ENCODE data around the gene KCNIP4. TPM values are rescaled to one million over a fixed set of nuclear protein-coding genes. Genes with fewer than 3 reads are reported as not detected.

Gene KCNIP4
- total RNA-seq, 4 donors from 2014 or later, result 0.19 to 0.50 (median 0.34) TPM; not detected in 1

DNA sequence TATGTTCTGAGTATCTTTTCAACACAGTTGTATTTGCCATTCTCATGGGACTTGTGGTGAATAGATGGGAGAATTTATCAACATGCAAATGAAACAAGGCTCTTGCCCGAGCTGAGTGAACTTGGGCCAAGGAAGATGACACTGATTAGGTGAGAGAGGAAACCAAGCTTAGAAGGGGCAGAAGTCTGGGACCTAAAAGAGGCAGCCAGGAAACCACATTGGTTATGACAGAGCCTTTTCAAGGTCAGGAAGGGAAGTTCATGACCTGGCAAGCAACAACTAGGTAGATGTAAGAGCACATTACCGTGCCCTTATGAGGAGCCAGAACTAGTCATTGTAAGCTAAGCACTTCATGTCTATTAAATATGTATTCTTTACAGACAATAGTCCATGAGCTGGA is 658.0 kb downstream of the KCNIP4 start:
- intact Hi-C loops (cut with DNase I), result no loop called here
- Histone ChIP-seq H3K9me3 (no peaks in the 10 kb centered on the region), H3K4me3 (no peak overlapping the region), H3K27me3 (no peaks in the 10 kb centered on the region), H3K4me1 (peaks cover 0 to 8% (median 6%) of the 10 kb centered on the region in 4 donors), H3K27ac (replicated peaks in 1 of 4) (no peak overlapping the region), H3K36me3 (no peaks in the 10 kb centered on the region)
- no peak for DNase-seq (ENCODE audit: extremely low spot score)
- 23% methylated on average over 2 of the region's 2 CpGs for WGBS
- no peak for TF ChIP-seq POLR2AphosphoS5 (IDR thresholded peaks at IDR 0.05)
- no peak for TF ChIP-seq EP300 (IDR thresholded peaks at IDR 0.05)
- TF ChIP-seq POLR2A (IDR thresholded peaks at IDR 0.05; ENCODE audit: low read depth), result no peak
- no peak for TF ChIP-seq CTCF (IDR thresholded peaks at IDR 0.05)

- TF ChIP-seq POLR2A (IDR thresholded peaks at IDR 0.05; ENCODE audit: low read depth) (no peak), EP300 (IDR thresholded peaks at IDR 0.05) (no peak), CTCF (IDR thresholded peaks at IDR 0.05) (no peak), POLR2AphosphoS5 (IDR thresholded peaks at IDR 0.05) (no peak)
- Histone ChIP-seq H3K9me3 (no peaks in the 10 kb centered on the region), H3K4me3 (no peak overlapping the region), H3K27ac (replicated peaks in 1 of 4) (no peak overlapping the region), H3K27me3 (no peaks in the 10 kb centered on the region), H3K36me3 (no peaks in the 10 kb centered on the region), H3K4me1 (no peaks in the 10 kb centered on the region)
- intact Hi-C loops (cut with DNase I), result no loop called here
- 99% methylated on average over 5 of the region's 5 CpGs for WGBS
- no peak for DNase-seq (ENCODE audit: extremely low spot score)
Measured at GRCh38 chr4:21276046-21276445, 672.5 kb downstream of the KCNIP4 start.

DNA sequence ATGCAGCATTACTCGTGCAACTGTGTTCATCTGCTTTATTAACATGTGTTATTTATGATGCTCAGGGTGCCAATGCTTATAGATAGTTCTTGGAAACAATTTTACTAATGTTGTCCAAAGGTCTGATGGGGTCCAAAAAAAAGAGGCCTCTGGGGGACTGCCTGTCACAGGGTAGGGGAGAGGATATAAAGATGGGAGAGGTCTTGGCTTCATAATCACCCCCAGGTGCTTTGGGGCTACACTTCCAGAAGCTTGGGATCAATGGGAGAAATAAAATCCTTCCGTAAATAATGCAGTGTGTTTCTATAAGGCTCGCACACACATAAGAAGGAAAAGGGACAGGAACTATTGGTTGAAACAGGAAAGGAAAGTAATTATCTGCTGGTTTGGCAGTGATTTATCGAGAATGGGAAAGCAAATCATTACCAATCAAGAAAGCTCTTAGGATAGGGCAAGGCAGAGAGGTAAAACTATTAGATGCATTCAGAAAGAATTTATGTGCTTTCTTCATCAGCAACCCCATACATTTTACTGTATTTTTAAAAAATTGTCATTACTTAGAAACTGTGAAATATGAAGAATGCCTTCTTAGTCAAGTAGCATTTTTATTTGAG is 677.0 kb downstream of the KCNIP4 start:
- WGBS, result 81% methylated on average over 4 of the region's 4 CpGs
- Histone ChIP-seq H3K4me3 (no peak overlapping the region), H3K27me3 (no peaks in the 10 kb centered on the region), H3K36me3 (no peaks in the 10 kb centered on the region), H3K4me1 (no peaks in the 10 kb centered on the region), H3K27ac (replicated peaks in 1 of 4) (no peak overlapping the region), H3K9me3 (no peaks in the 10 kb centered on the region)
- TF ChIP-seq CTCF (IDR thresholded peaks at IDR 0.05) (no peak), POLR2A (IDR thresholded peaks at IDR 0.05; ENCODE audit: low read depth) (no peak)
- intact Hi-C loops (cut with DNase I), result no loop called here
- no peak for DNase-seq (ENCODE audit: extremely low spot score)

- Histone ChIP-seq H3K27ac (replicated peaks in 1 of 4) (no peak overlapping the region), H3K9me3 (no peaks in the 10 kb centered on the region), H3K27me3 (no peaks in the 10 kb centered on the region), H3K36me3 (no peaks in the 10 kb centered on the region), H3K4me3 (no peak overlapping the region), H3K4me1 (no peaks in the 10 kb centered on the region)
- 85% methylated on average over 4 of the region's 4 CpGs for WGBS
- no peak for TF ChIP-seq EP300 (IDR thresholded peaks at IDR 0.05)
- no peak for TF ChIP-seq CTCF (IDR thresholded peaks at IDR 0.05)
- no peak for TF ChIP-seq POLR2AphosphoS5 (IDR thresholded peaks at IDR 0.05)
- TF ChIP-seq POLR2A (IDR thresholded peaks at IDR 0.05; ENCODE audit: low read depth), result no peak
- intact Hi-C loops (cut with DNase I), result no loop called here
- no peak for DNase-seq (ENCODE audit: extremely low spot score)
Measured at GRCh38 chr4:21248331-21248730, 700.2 kb downstream of the KCNIP4 start.

GRCh38 chr4:21242163-21242562 is 706.4 kb downstream of the KCNIP4 start:
- H3K27me3 ChIP-seq, result no peaks in the 10 kb centered on the region
- no peaks in the 10 kb centered on the region for H3K4me1 ChIP-seq
- no peaks in the 10 kb centered on the region for H3K36me3 ChIP-seq
- TF ChIP-seq POLR2A (IDR thresholded peaks at IDR 0.05; ENCODE audit: low read depth) (no peak), EP300 (IDR thresholded peaks at IDR 0.05) (no peak), CTCF (IDR thresholded peaks at IDR 0.05) (no peak)
- 98% methylated on average over 2 of the region's 2 CpGs for WGBS
- no peaks in the 10 kb centered on the region for H3K9me3 ChIP-seq
- intact Hi-C loops (cut with DNase I), result no loop called here
- no peak overlapping the region for H3K4me3 ChIP-seq
- no peak overlapping the region for H3K27ac ChIP-seq (replicated peaks in 1 of 4)
- DNase-seq (ENCODE audit: extremely low spot score), result no peak

Measured in esophagus muscularis mucosa (tissue), 4 donors.